HepG2 (cell line): Measurements from ENCODE around the gene SF3B6. TPM values are rescaled to one million over a fixed set of nuclear protein-coding genes. Genes with fewer than 3 reads are reported as not detected.

Source experiments
- CCDC6 ChIP-seq: sonication (generic); formaldehyde crosslinking; IDR thresholded peaks from 2 replicates; pipeline ENCODE4 v1.8.1; 2022; ENCODE audit warnings: mild to moderate bottlenecking, missing genetic modification reagents, moderate library complexity
- FOSL2 ChIP-seq: sonication (generic); formaldehyde crosslinking; IDR thresholded peaks from 2 replicates; pipeline ENCODE4 v1.4.0; 2020; ENCODE audit warnings: missing genetic modification reagents
- GABPB1 ChIP-seq: IDR thresholded peaks from 2 replicates; pipeline ENCODE4 v1.6.1; 2016; ENCODE audit warnings: mild to moderate bottlenecking, missing genetic modification reagents, moderate library complexity, missing compliant biosample characterization
- GATAD1 ChIP-seq: IDR thresholded peaks from 2 replicates; pipeline ENCODE4 v1.6.1; 2016; ENCODE audit warnings: missing genetic modification reagents, missing compliant biosample characterization
- HOMEZ ChIP-seq: IDR thresholded peaks from 2 replicates; pipeline ENCODE4 v1.6.1; 2016; ENCODE audit warnings: low read depth
- KLF12 ChIP-seq: sonication (generic); formaldehyde crosslinking; IDR thresholded peaks from 2 replicates; pipeline ENCODE4 v1.4.0; 2020; ENCODE audit warnings: missing genetic modification reagents, borderline replicate concordance
- MEIS2 ChIP-seq: sonication (generic); formaldehyde crosslinking; IDR thresholded peaks from 2 replicates; pipeline ENCODE4 v1.9.0; 2021; ENCODE audit warnings: mild to moderate bottlenecking, missing genetic modification reagents
- MTA1 ChIP-seq: sonication (generic); formaldehyde crosslinking; IDR thresholded peaks from 2 replicates; pipeline ENCODE4 v1.4.0; 2020; ENCODE audit warnings: missing genetic modification reagents, mild to moderate bottlenecking, borderline replicate concordance
- MXD4 ChIP-seq: IDR thresholded peaks from 2 replicates; pipeline ENCODE4 v1.6.1; 2016; ENCODE audit warnings: mild to moderate bottlenecking, missing biosample characterization, missing genetic modification reagents
- NR3C1 ChIP-seq: sonication (generic); formaldehyde crosslinking; IDR thresholded peaks from 2 replicates; pipeline ENCODE4 v1.4.0; 2020; ENCODE audit warnings: missing genetic modification reagents
- REL ChIP-seq: sonication (generic); formaldehyde crosslinking; conservative IDR thresholded peaks from 2 replicates; pipeline ENCODE4 v1.8.0; 2022; ENCODE audit warnings: mild to moderate bottlenecking, missing genetic modification reagents, moderate library complexity
- SCMH1 ChIP-seq: sonication (generic); formaldehyde crosslinking; IDR thresholded peaks from 2 replicates; pipeline ENCODE4 v1.9.0; 2021; ENCODE audit warnings: missing genetic modification reagents, mild to moderate bottlenecking, borderline replicate concordance
- SRSF9 ChIP-seq: fragments of 200-400 bp; formaldehyde crosslinking; IDR thresholded peaks from 2 replicates; pipeline ENCODE4 v1.6.1; 2018; ENCODE audit warnings: borderline replicate concordance, mild to moderate bottlenecking, low read depth, low read length; ENCODE audit not compliant: insufficient read depth, poor library complexity, severe bottlenecking
- TRIM24 ChIP-seq: sonication (generic); formaldehyde crosslinking; IDR thresholded peaks from 2 replicates; pipeline ENCODE4 v1.8.0; 2022; ENCODE audit warnings: mild to moderate bottlenecking, missing genetic modification reagents
- XRCC5 ChIP-seq: fragments of 200-400 bp; formaldehyde crosslinking; optimal IDR thresholded peaks from 2 replicates; pipeline ENCODE3; 2017; ENCODE audit warnings: mild to moderate bottlenecking, low read length
- ZFP36L1 ChIP-seq: sonication (generic); formaldehyde crosslinking; IDR thresholded peaks from 2 replicates; pipeline ENCODE4 v1.8.0; 2022; ENCODE audit warnings: mild to moderate bottlenecking, missing genetic modification reagents, moderate library complexity
- ZNF20 ChIP-seq: sonication (generic); formaldehyde crosslinking; IDR thresholded peaks from 2 replicates; pipeline ENCODE4 v1.4.0; 2020; ENCODE audit warnings: mild to moderate bottlenecking, moderate library complexity, missing genetic modification reagents
- ZNF274 ChIP-seq: sonication (generic); formaldehyde crosslinking; IDR thresholded peaks from 2 replicates; pipeline ENCODE4 v1.5.1; 2020; ENCODE audit warnings: mild to moderate bottlenecking, missing genetic modification reagents
- ZNF335 ChIP-seq: sonication (generic); formaldehyde crosslinking; IDR thresholded peaks from 2 replicates; pipeline ENCODE4 v1.4.0; 2020; ENCODE audit warnings: missing genetic modification reagents
- ZNF484 ChIP-seq: sonication (generic); formaldehyde crosslinking; IDR thresholded peaks from 2 replicates; pipeline ENCODE4 v1.5.1; 2020; ENCODE audit warnings: mild to moderate bottlenecking, low read depth, missing genetic modification reagents, borderline replicate concordance
- ZNF501 ChIP-seq: sonication (generic); formaldehyde crosslinking; IDR thresholded peaks from 2 replicates; pipeline ENCODE4 v1.5.1; 2020; ENCODE audit warnings: mild to moderate bottlenecking, moderate library complexity, missing genetic modification reagents
- ZNF589 ChIP-seq: sonication (generic); formaldehyde crosslinking; conservative IDR thresholded peaks from 2 replicates; pipeline ENCODE4 v1.8.0; 2022; ENCODE audit warnings: mild to moderate bottlenecking, moderate library complexity, missing genetic modification reagents
- ZNF850 ChIP-seq: sonication (generic); formaldehyde crosslinking; conservative IDR thresholded peaks from 2 replicates; pipeline ENCODE4 v1.9.0; 2021; ENCODE audit warnings: mild to moderate bottlenecking, missing genetic modification reagents
- polyA plus RNA-seq, 8 experiments: library from polyadenylated mRNA; depleted of rRNA in 3 of 8; stranded (reverse) in 7 of 8; unstranded in 1 of 8; fragments of >200 nt; fragmentation: Illumina TruSeq in 4 of 8; extraction: Trizol in 4 of 8; gene quantifications; 2 replicates each; pipeline versions ENCODE4 v1.2.1 to v1.2.3, GENCODE V29; 2011 to 2016; ENCODE audit warnings: low read depth in 4 of 8, missing spikeins in 1 of 8, mixed read lengths in 1 of 8; ENCODE audit not compliant: insufficient read depth in 1 of 8
- total RNA-seq, 5 experiments: library from RNA; depleted of rRNA; stranded (reverse); fragments of >200 nt; fragmentation: Illumina TruSeq; extraction: Trizol; gene quantifications; 2 replicates each; pipeline ENCODE4 v1.2.3, GENCODE V29; 2016; ENCODE audit warnings: low read depth in 1 of 5
- TF ChIP-seq, protein P1 (sequence below): sonication (generic); formaldehyde crosslinking; IDR thresholded peaks from 2 replicates; pipeline ENCODE4 v1.4.0; 2020; ENCODE audit warnings: missing genetic modification reagents, borderline replicate concordance
- TF ChIP-seq, protein P2 (sequence below): sonication (generic); formaldehyde crosslinking; IDR thresholded peaks from 2 replicates; pipeline ENCODE4 v1.4.0; 2020; ENCODE audit warnings: mild to moderate bottlenecking, missing genetic modification reagents

The SF3B6 gene
- total and polyA plus RNA-seq, 2 of the 13 experiments (the other 11 are each of a cell fraction or from before 2014, with no cell fraction given) = 177 to 182 TPM

DNA sequence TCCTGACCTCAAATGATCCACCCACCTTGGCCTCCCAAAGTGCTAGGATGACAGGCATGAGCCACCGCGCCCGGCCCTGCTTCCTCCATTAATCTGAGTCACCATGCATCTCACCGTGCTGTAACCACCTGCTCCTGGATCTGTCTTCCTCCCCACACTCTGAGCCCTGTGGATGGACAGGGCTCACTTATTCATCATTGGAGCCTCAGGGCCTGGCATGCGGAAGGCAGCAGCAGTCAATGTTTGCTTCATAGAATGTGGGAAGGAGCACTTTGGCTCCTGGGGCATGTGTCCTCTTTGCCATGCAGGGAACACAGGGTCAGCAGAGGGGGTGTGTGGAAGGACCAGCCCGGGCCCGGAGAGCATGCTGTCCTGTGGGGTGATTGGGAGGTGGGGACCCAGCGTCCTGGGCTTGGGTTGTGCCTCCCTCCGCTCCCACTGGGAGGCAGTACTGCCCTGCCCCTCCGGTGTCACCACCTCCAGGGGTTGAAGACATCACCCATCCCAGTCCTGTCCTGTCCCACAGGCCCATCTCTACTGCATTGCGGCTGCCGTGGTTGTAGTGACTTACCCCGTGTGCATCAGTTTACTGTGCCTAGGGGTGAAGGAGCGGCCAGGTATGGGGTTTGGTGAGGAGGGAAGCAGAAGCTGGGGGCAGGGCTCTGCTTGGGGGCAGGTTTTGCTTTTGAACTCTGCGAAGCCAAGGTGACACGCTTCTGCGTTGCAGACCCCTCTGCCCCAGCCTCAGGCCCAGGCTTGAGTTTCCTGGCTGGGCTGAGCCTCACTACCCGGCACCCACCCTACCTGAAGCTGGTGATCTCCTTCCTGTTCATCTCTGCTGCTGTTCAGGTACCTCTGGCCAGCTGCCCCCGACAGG is 54.8 kb downstream of the SF3B6 start (continued):
- TF ChIP-seq MTA1 (CRISPR knock-in tag) (no peak), HOMEZ (CRISPR knock-in tag) (no peak), MEIS2 (CRISPR knock-in tag) (no peak), TRIM24 (CRISPR knock-in tag) (no peak), ZNF335 (no peak), FOSL2 (CRISPR knock-in tag) (no peak; the same call in 1 of the 2 replicates), GABPB1 (CRISPR knock-in tag) (0 out of 2 replicates have a peak, but pooled peaks have one; percentile 27), ZNF589 (no peak), ZNF501 (CRISPR knock-in tag) (0 out of 2 replicates have a peak, but pooled peaks have one; percentile 21), SCMH1 (CRISPR knock-in tag) (no peak), ZNF274 (0 out of 2 replicates have a peak, but pooled peaks have one; percentile 53), XRCC5 (peak; percentile 77), SRSF9 (no peak), KLF12 (CRISPR knock-in tag) (no peak), CCDC6 (CRISPR knock-in tag) (no peak), REL (CRISPR knock-in tag) (no peak), ZNF850 (CRISPR knock-in tag) (no peak), ZFP36L1 (no peak), NR3C1 (no peak), ZNF484 (CRISPR knock-in tag) (no peak), MXD4 (CRISPR knock-in tag) (no peak), ZNF20 (no peak), GATAD1 (peak; percentile 59; the same call in 1 of the 2 replicates)
- TF ChIP-seq, protein P1, sequence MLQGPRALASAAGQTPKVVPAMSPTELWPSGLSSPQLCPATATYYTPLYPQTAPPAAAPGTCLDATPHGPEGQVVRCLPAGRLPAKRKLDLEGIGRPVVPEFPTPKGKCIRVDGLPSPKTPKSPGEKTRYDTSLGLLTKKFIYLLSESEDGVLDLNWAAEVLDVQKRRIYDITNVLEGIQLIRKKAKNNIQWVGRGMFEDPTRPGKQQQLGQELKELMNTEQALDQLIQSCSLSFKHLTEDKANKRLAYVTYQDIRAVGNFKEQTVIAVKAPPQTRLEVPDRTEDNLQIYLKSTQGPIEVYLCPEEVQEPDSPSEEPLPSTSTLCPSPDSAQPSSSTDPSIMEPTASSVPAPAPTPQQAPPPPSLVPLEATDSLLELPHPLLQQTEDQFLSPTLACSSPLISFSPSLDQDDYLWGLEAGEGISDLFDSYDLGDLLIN = no peak
- TF ChIP-seq, protein P2, sequence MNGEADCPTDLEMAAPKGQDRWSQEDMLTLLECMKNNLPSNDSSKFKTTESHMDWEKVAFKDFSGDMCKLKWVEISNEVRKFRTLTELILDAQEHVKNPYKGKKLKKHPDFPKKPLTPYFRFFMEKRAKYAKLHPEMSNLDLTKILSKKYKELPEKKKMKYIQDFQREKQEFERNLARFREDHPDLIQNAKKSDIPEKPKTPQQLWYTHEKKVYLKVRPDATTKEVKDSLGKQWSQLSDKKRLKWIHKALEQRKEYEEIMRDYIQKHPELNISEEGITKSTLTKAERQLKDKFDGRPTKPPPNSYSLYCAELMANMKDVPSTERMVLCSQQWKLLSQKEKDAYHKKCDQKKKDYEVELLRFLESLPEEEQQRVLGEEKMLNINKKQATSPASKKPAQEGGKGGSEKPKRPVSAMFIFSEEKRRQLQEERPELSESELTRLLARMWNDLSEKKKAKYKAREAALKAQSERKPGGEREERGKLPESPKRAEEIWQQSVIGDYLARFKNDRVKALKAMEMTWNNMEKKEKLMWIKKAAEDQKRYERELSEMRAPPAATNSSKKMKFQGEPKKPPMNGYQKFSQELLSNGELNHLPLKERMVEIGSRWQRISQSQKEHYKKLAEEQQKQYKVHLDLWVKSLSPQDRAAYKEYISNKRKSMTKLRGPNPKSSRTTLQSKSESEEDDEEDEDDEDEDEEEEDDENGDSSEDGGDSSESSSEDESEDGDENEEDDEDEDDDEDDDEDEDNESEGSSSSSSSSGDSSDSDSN = 0 out of 2 replicates have a peak, but pooled peaks have one; percentile 37
